Retinal pigment epithelial cell (primary cell): ENCODE results near the gene KCTD5.

Experiments used
- DNase-seq: peaks from one replicate; pipeline ENCODE4 v3.0.0-alpha.2; 2010; ENCODE audit warnings: low read depth
- H3K4me3 ChIP-seq: 2 replicates; pipeline ENCODE4 v1.5.1; 2011; ENCODE audit warnings: mild to moderate bottlenecking, low read length, control low read depth, moderate library complexity
- CTCF ChIP-seq: conservative IDR thresholded peaks from 2 replicates; pipeline ENCODE4 v1.5.1; 2011; ENCODE audit warnings: low read depth, low read length, control low read depth, inconsistent platforms

The KCTD5 gene

GRCh38 chr16:2737238-2737605 lies 54.9 kb downstream of the KCTD5 start:
- H3K4me3 ChIP-seq, result no peak overlapping the region
- no peak for DNase-seq
- TF ChIP-seq CTCF, result no peak

GRCh38 chr16:2737895-2738418 lies 55.6 kb downstream of the KCTD5 start:
- TF ChIP-seq CTCF, result no peak

GRCh38 chr16:2738615-2739014 lies 56.3 kb downstream of the KCTD5 start:
- TF ChIP-seq CTCF, result no peak

More at GRCh38 chr16:2737895-2738418, 55.6 kb downstream of the KCTD5 start:
- DNase-seq, result no peak
- no peak overlapping the region for H3K4me3 ChIP-seq

GRCh38 chr16:2739625-2740430 lies 57.5 kb downstream of the KCTD5 start:
- no peak overlapping the region for H3K4me3 ChIP-seq
- DNase-seq, result no peak
- no peak for TF ChIP-seq CTCF

More at GRCh38 chr16:2738615-2739014, 56.3 kb downstream of the KCTD5 start:
- H3K4me3 ChIP-seq, result no peak overlapping the region
- no peak for DNase-seq

GRCh38 chr16:2740476-2740875 lies 58.2 kb downstream of the KCTD5 start:
- no peak for DNase-seq
- no peak for TF ChIP-seq CTCF
- no peak overlapping the region for H3K4me3 ChIP-seq

- H3K4me3 ChIP-seq, result no peak overlapping the region
- TF ChIP-seq CTCF, result no peak
Measured at GRCh38 chr16:2741168-2741567, 58.8 kb downstream of the KCTD5 start.

More at GRCh38 chr16:2741168-2741567, 58.8 kb downstream of the KCTD5 start:
- no peak for DNase-seq
